ENCODE results near the gene TRIM38. TPM values are rescaled to one million over a fixed set of nuclear protein-coding genes. Genes with fewer than 3 reads are reported as not detected.

TRIM38 gene
- total RNA-seq, 1 experiment from 2014 or later: 4.4 TPM

DNA sequence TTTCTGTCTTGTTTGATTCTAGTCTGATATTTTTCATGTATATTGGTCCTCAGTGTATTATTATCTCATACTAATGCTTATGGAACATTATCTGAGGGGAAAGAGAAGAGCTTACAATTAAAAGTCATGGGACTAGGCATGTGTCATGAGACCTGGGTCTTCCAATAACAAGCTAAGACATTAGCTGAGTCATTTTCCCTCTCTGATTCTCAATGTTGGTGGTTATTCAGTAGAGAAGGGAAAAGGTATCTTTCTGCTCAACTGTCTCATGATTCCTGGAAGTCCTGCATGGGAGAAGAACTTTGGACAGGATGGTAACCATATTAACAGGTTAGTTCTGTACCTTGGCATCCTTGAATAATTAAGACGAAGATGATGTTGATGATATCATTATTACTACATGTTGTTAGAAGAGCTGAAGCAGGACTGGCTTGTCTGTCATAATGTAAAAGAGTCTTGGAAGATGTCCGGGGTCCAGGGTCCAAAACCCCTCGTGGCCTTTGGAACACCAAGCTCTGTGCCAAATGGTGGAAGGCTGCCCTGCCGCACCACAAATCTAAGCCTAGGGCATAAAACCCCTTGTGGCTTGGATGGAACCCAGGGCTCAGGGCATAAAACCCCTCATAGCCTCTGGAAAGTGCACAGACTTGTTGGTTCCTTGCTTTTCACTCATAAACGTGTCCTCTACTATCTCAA lies 19.1 kb downstream of the TRIM38 start:
- no TSS peak for BruUV-seq (replicated peaks)
- no peak overlapping the region for H3K4me3 ChIP-seq (ENCODE audit: low read depth in 2 of 2, low read length in 2 of 2)
- H3K27me3 ChIP-seq (ENCODE audit: control insufficient read depth, insufficient read depth, low read length): no peaks in the 10 kb centered on the region
- CTCF ChIA-PET: no interaction called here
- in situ Hi-C loops (cut with HindIII; ENCODE audit: low pct_unique_long_range_greater_than_20kb, low sequenced_read_pairs) (no loop called here), intact Hi-C loops (cut with micrococcal nuclease; ENCODE audit: unreplicated experiment) (no loop called here)
- ATAC-seq (no peak), DNase-seq (ENCODE audit: low read depth, low spot score) (no peak)
- no peak overlapping the region for H3K27ac ChIP-seq (ENCODE audit: low read length)
- POLR2A ChIA-PET: no interaction called here
- TF ChIP-seq, protein P1, sequence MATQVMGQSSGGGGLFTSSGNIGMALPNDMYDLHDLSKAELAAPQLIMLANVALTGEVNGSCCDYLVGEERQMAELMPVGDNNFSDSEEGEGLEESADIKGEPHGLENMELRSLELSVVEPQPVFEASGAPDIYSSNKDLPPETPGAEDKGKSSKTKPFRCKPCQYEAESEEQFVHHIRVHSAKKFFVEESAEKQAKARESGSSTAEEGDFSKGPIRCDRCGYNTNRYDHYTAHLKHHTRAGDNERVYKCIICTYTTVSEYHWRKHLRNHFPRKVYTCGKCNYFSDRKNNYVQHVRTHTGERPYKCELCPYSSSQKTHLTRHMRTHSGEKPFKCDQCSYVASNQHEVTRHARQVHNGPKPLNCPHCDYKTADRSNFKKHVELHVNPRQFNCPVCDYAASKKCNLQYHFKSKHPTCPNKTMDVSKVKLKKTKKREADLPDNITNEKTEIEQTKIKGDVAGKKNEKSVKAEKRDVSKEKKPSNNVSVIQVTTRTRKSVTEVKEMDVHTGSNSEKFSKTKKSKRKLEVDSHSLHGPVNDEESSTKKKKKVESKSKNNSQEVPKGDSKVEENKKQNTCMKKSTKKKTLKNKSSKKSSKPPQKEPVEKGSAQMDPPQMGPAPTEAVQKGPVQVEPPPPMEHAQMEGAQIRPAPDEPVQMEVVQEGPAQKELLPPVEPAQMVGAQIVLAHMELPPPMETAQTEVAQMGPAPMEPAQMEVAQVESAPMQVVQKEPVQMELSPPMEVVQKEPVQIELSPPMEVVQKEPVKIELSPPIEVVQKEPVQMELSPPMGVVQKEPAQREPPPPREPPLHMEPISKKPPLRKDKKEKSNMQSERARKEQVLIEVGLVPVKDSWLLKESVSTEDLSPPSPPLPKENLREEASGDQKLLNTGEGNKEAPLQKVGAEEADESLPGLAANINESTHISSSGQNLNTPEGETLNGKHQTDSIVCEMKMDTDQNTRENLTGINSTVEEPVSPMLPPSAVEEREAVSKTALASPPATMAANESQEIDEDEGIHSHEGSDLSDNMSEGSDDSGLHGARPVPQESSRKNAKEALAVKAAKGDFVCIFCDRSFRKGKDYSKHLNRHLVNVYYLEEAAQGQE (IDR thresholded peaks at IDR 0.05; ENCODE audit: insufficient read depth in 1 of 2, low read depth in 2 of 2, low read length in 1 of 2): no peak
- TF ChIP-seq SIN3A (IDR thresholded peaks at IDR 0.05; ENCODE audit: borderline replicate concordance, insufficient read depth, low read depth, low read length): no peak
- no peak for TF ChIP-seq POLR2AphosphoS5 (IDR thresholded peaks at IDR 0.05; ENCODE audit: low read depth, low read length)
- TF ChIP-seq TCF7L2 (IDR thresholded peaks at IDR 0.05; ENCODE audit: low read depth, low read length): no peak
- TF ChIP-seq, protein P2, sequence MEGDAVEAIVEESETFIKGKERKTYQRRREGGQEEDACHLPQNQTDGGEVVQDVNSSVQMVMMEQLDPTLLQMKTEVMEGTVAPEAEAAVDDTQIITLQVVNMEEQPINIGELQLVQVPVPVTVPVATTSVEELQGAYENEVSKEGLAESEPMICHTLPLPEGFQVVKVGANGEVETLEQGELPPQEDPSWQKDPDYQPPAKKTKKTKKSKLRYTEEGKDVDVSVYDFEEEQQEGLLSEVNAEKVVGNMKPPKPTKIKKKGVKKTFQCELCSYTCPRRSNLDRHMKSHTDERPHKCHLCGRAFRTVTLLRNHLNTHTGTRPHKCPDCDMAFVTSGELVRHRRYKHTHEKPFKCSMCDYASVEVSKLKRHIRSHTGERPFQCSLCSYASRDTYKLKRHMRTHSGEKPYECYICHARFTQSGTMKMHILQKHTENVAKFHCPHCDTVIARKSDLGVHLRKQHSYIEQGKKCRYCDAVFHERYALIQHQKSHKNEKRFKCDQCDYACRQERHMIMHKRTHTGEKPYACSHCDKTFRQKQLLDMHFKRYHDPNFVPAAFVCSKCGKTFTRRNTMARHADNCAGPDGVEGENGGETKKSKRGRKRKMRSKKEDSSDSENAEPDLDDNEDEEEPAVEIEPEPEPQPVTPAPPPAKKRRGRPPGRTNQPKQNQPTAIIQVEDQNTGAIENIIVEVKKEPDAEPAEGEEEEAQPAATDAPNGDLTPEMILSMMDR (IDR thresholded peaks at IDR 0.05): no peak
- no peaks in the 10 kb centered on the region for H3K4me1 ChIP-seq (ENCODE audit: control insufficient read depth, insufficient read depth, low read length)
- H3K36me3 ChIP-seq (ENCODE audit: control insufficient read depth, insufficient read depth, low read length): no peaks in the 10 kb centered on the region
- H3K9me3 ChIP-seq (ENCODE audit: control insufficient read depth, insufficient read depth, low read depth, low read length): no peaks in the 10 kb centered on the region

DNA sequence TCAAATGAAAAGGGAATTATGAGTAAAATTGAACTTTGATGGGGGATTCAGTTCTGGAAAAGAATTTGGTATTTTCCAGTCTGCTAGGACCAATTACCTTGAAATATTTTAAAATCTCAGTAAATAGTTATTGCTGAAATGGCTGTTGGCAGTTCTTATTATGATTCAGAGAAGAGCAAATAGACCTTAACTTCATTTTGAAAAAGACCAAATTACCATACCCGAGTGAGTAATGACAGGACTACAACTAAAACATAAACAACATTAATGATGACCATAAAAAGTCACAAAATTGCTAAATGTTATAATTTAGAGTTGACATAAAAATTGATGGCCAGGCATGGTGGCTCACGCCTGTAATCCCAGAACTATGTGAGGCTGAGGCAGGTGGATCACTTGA lies 21.7 kb downstream of the TRIM38 start:
- DNase-seq (ENCODE audit: low read depth, low spot score) (no peak), ATAC-seq (no peak)
- POLR2A ChIA-PET: no interaction called here
- no peaks in the 10 kb centered on the region for H3K4me1 ChIP-seq (ENCODE audit: control insufficient read depth, insufficient read depth, low read length)
- no TSS peak for BruUV-seq (replicated peaks)
- no peaks in the 10 kb centered on the region for H3K36me3 ChIP-seq (ENCODE audit: control insufficient read depth, insufficient read depth, low read length)
- no peaks in the 10 kb centered on the region for H3K27me3 ChIP-seq (ENCODE audit: control insufficient read depth, insufficient read depth, low read length)
- intact Hi-C loops (cut with micrococcal nuclease; ENCODE audit: unreplicated experiment): no loop called here
- no peak overlapping the region for H3K27ac ChIP-seq (ENCODE audit: low read length)
- CTCF ChIA-PET: no interaction called here
- H3K4me3 ChIP-seq (ENCODE audit: low read depth in 2 of 2, low read length in 2 of 2): no peak overlapping the region
- no peaks in the 10 kb centered on the region for H3K9me3 ChIP-seq (ENCODE audit: control insufficient read depth, insufficient read depth, low read depth, low read length)
- in situ Hi-C loops (cut with HindIII; ENCODE audit: low pct_unique_long_range_greater_than_20kb, low sequenced_read_pairs): no loop called here
- TF ChIP-seq, protein P2 (IDR thresholded peaks at IDR 0.05): no peak
- no peak for TF ChIP-seq TCF7L2 (IDR thresholded peaks at IDR 0.05; ENCODE audit: low read depth, low read length)
- TF ChIP-seq POLR2AphosphoS5 (IDR thresholded peaks at IDR 0.05; ENCODE audit: low read depth, low read length): no peak
- TF ChIP-seq SIN3A (IDR thresholded peaks at IDR 0.05; ENCODE audit: borderline replicate concordance, insufficient read depth, low read depth, low read length): no peak
- TF ChIP-seq, protein P1 (IDR thresholded peaks at IDR 0.05; ENCODE audit: insufficient read depth in 1 of 2, low read depth in 2 of 2, low read length in 1 of 2): no peak

Data from Panc1 (cell line).